Measurements from ENCODE around the gene AHR. TPM values are rescaled to one million over a fixed set of nuclear protein-coding genes. Genes with fewer than 3 reads are reported as not detected.

The AHR gene
- total RNA-seq, 2 donors from 2014 or later, result 36.5 to 40.8 TPM

GRCh38 chr7:17362439-17363105 is 64.1 kb downstream of the AHR start:
- no peaks in the 10 kb centered on the region for H3K36me3 Mint-ChIP-seq
- H3K27ac Mint-ChIP-seq, result no peak overlapping the region

GRCh38 chr7:17364671-17365070 is 66.2 kb downstream of the AHR start:
- Mint-ChIP-seq H3K36me3 (no peaks in the 10 kb centered on the region), H3K27me3 (peaks cover 0 to 2% of the 10 kb centered on the region in 2 donors)
- no peak for ATAC-seq

More at GRCh38 chr7:17362439-17363105, 64.1 kb downstream of the AHR start:
- Mint-ChIP-seq H3K9me3 (no peaks in the 10 kb centered on the region), H3K4me3 (no peak overlapping the region), H3K27me3 (peaks cover 0 to 2% of the 10 kb centered on the region in 2 donors), H3K4me1 (ENCODE audit: low read depth in 2 of 2) (no peaks in the 10 kb centered on the region)
- DNase-seq (ENCODE audit: low spot score) (no peak), ATAC-seq (no peak)

GRCh38 chr7:17365775-17366174 is 67.3 kb downstream of the AHR start:
- Mint-ChIP-seq H3K27ac (no peak overlapping the region), H3K4me1 (ENCODE audit: low read depth in 2 of 2) (peaks cover 0 to 2% of the 10 kb centered on the region in 2 donors), H3K4me3 (no peak overlapping the region), H3K27me3 (peaks cover 0 to 2% of the 10 kb centered on the region in 2 donors), H3K9me3 (no peaks in the 10 kb centered on the region), H3K36me3 (no peaks in the 10 kb centered on the region)
- no peak for ATAC-seq
- no peak for DNase-seq (ENCODE audit: low spot score)

More at GRCh38 chr7:17364671-17365070, 66.2 kb downstream of the AHR start:
- H3K9me3 Mint-ChIP-seq, result no peaks in the 10 kb centered on the region
- no peak overlapping the region for H3K4me3 Mint-ChIP-seq
- no peaks in the 10 kb centered on the region for H3K4me1 Mint-ChIP-seq (ENCODE audit: low read depth in 2 of 2)
- no peak for DNase-seq (ENCODE audit: low spot score)
- H3K27ac Mint-ChIP-seq, result no peak overlapping the region

- no peak for ATAC-seq
- no peak overlapping the region for H3K27ac Mint-ChIP-seq
- H3K4me3 Mint-ChIP-seq, result no peak overlapping the region
- H3K36me3 Mint-ChIP-seq, result no peaks in the 10 kb centered on the region
- H3K9me3 Mint-ChIP-seq, result no peaks in the 10 kb centered on the region
- DNase-seq (ENCODE audit: low spot score), result no peak
- H3K27me3 Mint-ChIP-seq, result peaks cover 0 to 2% of the 10 kb centered on the region in 2 donors
- H3K4me1 Mint-ChIP-seq (ENCODE audit: low read depth in 2 of 2), result peaks cover 0 to 2% of the 10 kb centered on the region in 2 donors
Observed at GRCh38 chr7:17367502-17367901, 69.0 kb downstream of the AHR start.

- H3K36me3 Mint-ChIP-seq, result no peaks in the 10 kb centered on the region
- no peak overlapping the region for H3K27ac Mint-ChIP-seq
- ATAC-seq, result no peak
- no peaks in the 10 kb centered on the region for H3K9me3 Mint-ChIP-seq
- no peak for DNase-seq (ENCODE audit: low spot score)
- peaks cover 0 to 2% of the 10 kb centered on the region in 2 donors for H3K4me1 Mint-ChIP-seq (ENCODE audit: low read depth in 2 of 2)
- no peak overlapping the region for H3K4me3 Mint-ChIP-seq
- peaks cover 0 to 2% of the 10 kb centered on the region in 2 donors for H3K27me3 Mint-ChIP-seq
Observed at GRCh38 chr7:17368856-17369524, 70.5 kb downstream of the AHR start.

- ATAC-seq (no peak), DNase-seq (ENCODE audit: low spot score) (no peak)
- no peaks in the 10 kb centered on the region for H3K9me3 Mint-ChIP-seq
- no peaks in the 10 kb centered on the region for H3K36me3 Mint-ChIP-seq
- H3K4me1 Mint-ChIP-seq (ENCODE audit: low read depth in 2 of 2), result peaks cover 0 to 2% of the 10 kb centered on the region in 2 donors
- no peak overlapping the region for H3K4me3 Mint-ChIP-seq
- H3K27me3 Mint-ChIP-seq, result peaks cover 0 to 2% of the 10 kb centered on the region in 2 donors
- H3K27ac Mint-ChIP-seq, result no peak overlapping the region
Observed at GRCh38 chr7:17369691-17370426, 71.4 kb downstream of the AHR start.

GRCh38 chr7:17370901-17371585 is 72.6 kb downstream of the AHR start:
- no peaks in the 10 kb centered on the region for H3K9me3 Mint-ChIP-seq
- H3K4me1 Mint-ChIP-seq (ENCODE audit: low read depth in 2 of 2), result peaks cover 0 to 2% of the 10 kb centered on the region in 2 donors
- ATAC-seq, result no peak
- no peak for DNase-seq (ENCODE audit: low spot score)
- no peak overlapping the region for H3K4me3 Mint-ChIP-seq
- no peak overlapping the region for H3K27ac Mint-ChIP-seq
- H3K27me3 Mint-ChIP-seq, result no peaks in the 10 kb centered on the region
- no peaks in the 10 kb centered on the region for H3K36me3 Mint-ChIP-seq

- H3K4me1 Mint-ChIP-seq (ENCODE audit: low read depth in 2 of 2), result peaks cover 0 to 2% of the 10 kb centered on the region in 2 donors
- no peaks in the 10 kb centered on the region for H3K27me3 Mint-ChIP-seq
- ATAC-seq (no peak), DNase-seq (ENCODE audit: low spot score) (no peak)
- no peaks in the 10 kb centered on the region for H3K9me3 Mint-ChIP-seq
- no peak overlapping the region for H3K27ac Mint-ChIP-seq
- no peak overlapping the region for H3K4me3 Mint-ChIP-seq
- no peaks in the 10 kb centered on the region for H3K36me3 Mint-ChIP-seq
Observed at GRCh38 chr7:17371671-17372524, 73.4 kb downstream of the AHR start.

GRCh38 chr7:17374157-17374556 is 75.7 kb downstream of the AHR start:
- H3K27ac Mint-ChIP-seq, result no peak overlapping the region
- H3K4me3 Mint-ChIP-seq, result no peak overlapping the region
- H3K9me3 Mint-ChIP-seq, result no peaks in the 10 kb centered on the region
- no peak for DNase-seq (ENCODE audit: low spot score)
- peak in 1 of 2 donors; percentile 45 for ATAC-seq
- no peaks in the 10 kb centered on the region for H3K36me3 Mint-ChIP-seq
- H3K4me1 Mint-ChIP-seq (ENCODE audit: low read depth in 2 of 2), result peaks cover 0 to 2% of the 10 kb centered on the region in 2 donors
- no peaks in the 10 kb centered on the region for H3K27me3 Mint-ChIP-seq

GRCh38 chr7:17374654-17375053 is 76.2 kb downstream of the AHR start:
- DNase-seq (ENCODE audit: low spot score), result no peak
- Mint-ChIP-seq H3K4me1 (ENCODE audit: low read depth in 2 of 2) (peaks cover 0 to 2% of the 10 kb centered on the region in 2 donors), H3K9me3 (no peaks in the 10 kb centered on the region), H3K27me3 (no peaks in the 10 kb centered on the region), H3K4me3 (no peak overlapping the region), H3K27ac (no peak overlapping the region), H3K36me3 (no peaks in the 10 kb centered on the region)
- ATAC-seq, result no peak

GRCh38 chr7:17376595-17376994 is 78.1 kb downstream of the AHR start:
- H3K27me3 Mint-ChIP-seq, result peaks cover 0 to 6% of the 10 kb centered on the region in 2 donors

GRCh38 chr7:17380736-17381662 is 82.5 kb downstream of the AHR start:
- ATAC-seq (no peak), DNase-seq (ENCODE audit: low spot score) (no peak)
- H3K4me3 Mint-ChIP-seq, result no peak overlapping the region
- H3K9me3 Mint-ChIP-seq, result no peaks in the 10 kb centered on the region
- H3K36me3 Mint-ChIP-seq, result no peaks in the 10 kb centered on the region
- H3K4me1 Mint-ChIP-seq (ENCODE audit: low read depth in 2 of 2), result no peaks in the 10 kb centered on the region
- no peak overlapping the region for H3K27ac Mint-ChIP-seq
- H3K27me3 Mint-ChIP-seq, result peaks cover 0 to 6% of the 10 kb centered on the region in 2 donors

More at GRCh38 chr7:17376595-17376994, 78.1 kb downstream of the AHR start:
- no peak overlapping the region for H3K27ac Mint-ChIP-seq
- no peaks in the 10 kb centered on the region for H3K9me3 Mint-ChIP-seq
- DNase-seq (ENCODE audit: low spot score) (no peak), ATAC-seq (no peak)
- H3K36me3 Mint-ChIP-seq, result no peaks in the 10 kb centered on the region
- H3K4me3 Mint-ChIP-seq, result no peak overlapping the region
- no peaks in the 10 kb centered on the region for H3K4me1 Mint-ChIP-seq (ENCODE audit: low read depth in 2 of 2)

All from natural killer cell treated with Interleukin-12 subunit alpha and Interleukin-12 subunit beta and Interleukin-15 and Interleukin-18, amount 100 ng/mL, for 72 hours (primary cell).